ENCODE measurements around the gene SLC38A3. TPM values are rescaled to one million over a fixed set of nuclear protein-coding genes. Genes with fewer than 3 reads are reported as not detected.

SLC38A3 gene
- total and polyA plus RNA-seq, 9 of the 15 experiments (the other 6 are each of a cell fraction or from before 2014, with no cell fraction given): 0.09 to 0.38 (median 0.16) TPM; not detected in 6

- TF ChIP-seq CCNT2 (IDR thresholded peaks at IDR 0.05; ENCODE audit: borderline replicate concordance, extremely low read depth, insufficient read length, low read depth, low read length) (peak; percentile 82), CTCF (IDR thresholded peaks at IDR 0.05 in 2 of 3, conservative IDR thresholded peaks at IDR 0.05 in 1 of 3; ENCODE audit: insufficient read depth in 2 of 3, low read depth in 1 of 3, low read length in 3 of 3) (peak; percentile 64 to 94 (median 84)), CBX3 (IDR thresholded peaks at IDR 0.05; ENCODE audit: borderline replicate concordance in 1 of 2, low read length in 2 of 2) (peak in 1 of 2 experiments; percentile 40; a peak in 1 of 3 replicates), EHMT2 (IDR thresholded peaks at IDR 0.05) (no peak), PHF20 (IDR thresholded peaks at IDR 0.05; ENCODE audit: partially characterized antibody) (peak; percentile 69), BDP1 (IDR thresholded peaks at IDR 0.05; ENCODE audit: insufficient read depth, insufficient read length) (no peak), ATF2 (CRISPR knock-in tag; IDR thresholded peaks at IDR 0.05) (no peak), MYC (IDR thresholded peaks at IDR 0.05; ENCODE audit: low read depth, low read length) (peak; percentile 30; the same call in 1 of the 2 replicates), MYC (CRISPR knock-in tag; IDR thresholded peaks at IDR 0.05; ENCODE audit: borderline replicate concordance, low read depth) (no peak), ZNF511 (CRISPR knock-in tag; IDR thresholded peaks at IDR 0.05) (peak; percentile 32; the same call in 1 of the 2 replicates), TCF15 (CRISPR knock-in tag; IDR thresholded peaks at IDR 0.05) (no peak), ZBTB1 (CRISPR knock-in tag; IDR thresholded peaks at IDR 0.05; ENCODE audit: borderline replicate concordance, low read depth) (0 out of 2 replicates have a peak, but pooled peaks have one; percentile 33), RHOXF2B (CRISPR knock-in tag; conservative IDR thresholded peaks at IDR 0.05) (0 out of 2 replicates have a peak, but pooled peaks have one; percentile 11), E2F6 (IDR thresholded peaks at IDR 0.05; ENCODE audit: borderline replicate concordance in 1 of 2, extremely low read depth in 1 of 2, insufficient read depth in 1 of 2, insufficient read length in 1 of 2, low read depth in 1 of 2, low read length in 1 of 2, poor library complexity in 1 of 2, severe bottlenecking in 1 of 2) (peak; percentile 41 to 81), HNRNPL (IDR thresholded peaks at IDR 0.05; ENCODE audit: low read depth, low read length) (no peak), KAT7 (CRISPR knock-in tag; IDR thresholded peaks at IDR 0.05; ENCODE audit: borderline replicate concordance) (peak; percentile 74; the same call in 1 of the 2 replicates), SMARCC2 (IDR thresholded peaks at IDR 0.05; ENCODE audit: low read depth) (no peak), KDM4B (IDR thresholded peaks at IDR 0.05; ENCODE audit: borderline replicate concordance in 2 of 2, low read depth in 1 of 2) (peak in 1 of 2 experiments; percentile 80; a peak in 1 of 4 replicates), DMBX1 (CRISPR knock-in tag; IDR thresholded peaks at IDR 0.05; ENCODE audit: borderline replicate concordance) (no peak), SRF (CRISPR knock-in tag; IDR thresholded peaks at IDR 0.05) (peak in 1 of 2 experiments; percentile 60; a peak in 2 of 4 replicates)
Observed at GRCh38 chr3:50227390-50228183, 22.5 kb downstream of the SLC38A3 start (continued).

Data from K562 (cell line).